DMS53 (cell line): ENCODE measurements around the gene VWA1.
A peak's percentile ranks its signal among the peaks of the same experiment; 100 is the strongest.

Experiments used
- DNase-seq: peaks from one replicate; lab custom pipeline; 2025; lab: John Stamatoyannopoulos, UW

Gene VWA1, protein sequence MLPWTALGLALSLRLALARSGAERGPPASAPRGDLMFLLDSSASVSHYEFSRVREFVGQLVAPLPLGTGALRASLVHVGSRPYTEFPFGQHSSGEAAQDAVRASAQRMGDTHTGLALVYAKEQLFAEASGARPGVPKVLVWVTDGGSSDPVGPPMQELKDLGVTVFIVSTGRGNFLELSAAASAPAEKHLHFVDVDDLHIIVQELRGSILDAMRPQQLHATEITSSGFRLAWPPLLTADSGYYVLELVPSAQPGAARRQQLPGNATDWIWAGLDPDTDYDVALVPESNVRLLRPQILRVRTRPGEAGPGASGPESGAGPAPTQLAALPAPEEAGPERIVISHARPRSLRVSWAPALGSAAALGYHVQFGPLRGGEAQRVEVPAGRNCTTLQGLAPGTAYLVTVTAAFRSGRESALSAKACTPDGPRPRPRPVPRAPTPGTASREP

DNA sequence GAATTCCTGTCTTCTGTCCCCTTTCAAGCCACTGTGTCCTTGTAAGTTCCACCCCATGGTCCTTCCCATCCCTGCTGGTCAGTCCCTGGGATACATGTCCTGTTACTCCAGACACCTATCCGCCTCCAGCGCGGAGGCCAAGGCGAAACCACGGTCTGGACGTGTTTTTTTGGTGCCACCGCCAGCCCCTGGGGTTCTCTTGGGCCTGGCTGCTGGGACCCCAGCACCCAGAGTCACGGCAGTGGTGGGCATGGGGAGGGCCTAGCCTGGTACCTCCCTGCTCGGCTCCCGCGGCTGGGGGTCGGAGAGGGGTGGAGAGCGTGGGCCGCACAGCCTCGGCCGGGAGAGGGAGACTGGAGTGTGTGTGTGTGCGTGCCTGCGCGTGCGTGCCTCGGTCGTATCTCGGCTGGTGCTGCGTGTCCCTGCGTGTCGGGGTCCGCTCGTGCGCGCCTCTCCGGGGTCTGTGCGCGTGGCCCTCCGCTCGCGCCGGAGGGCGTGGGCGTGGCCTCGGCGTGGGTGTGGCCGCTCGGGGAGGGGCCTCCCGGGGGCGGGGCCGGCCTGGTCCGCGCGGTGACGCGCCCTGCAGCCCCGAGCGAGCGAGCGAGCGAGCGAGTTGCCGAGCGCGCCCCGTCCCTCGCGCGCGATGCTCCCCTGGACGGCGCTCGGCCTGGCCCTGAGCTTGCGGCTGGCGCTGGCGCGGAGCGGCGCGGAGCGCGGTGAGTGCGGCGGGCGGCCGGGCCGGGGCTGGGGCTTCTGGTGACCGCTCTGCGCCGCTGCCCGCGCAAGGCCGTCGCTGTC lies at the start of gene VWA1:
VWA1 (plus strand) TSS at position 585 of the 798 bp plus-strand sequence; CDS start at position 644, 59 bp downstream.
- DNase-seq: peak; percentile 89

DNA sequence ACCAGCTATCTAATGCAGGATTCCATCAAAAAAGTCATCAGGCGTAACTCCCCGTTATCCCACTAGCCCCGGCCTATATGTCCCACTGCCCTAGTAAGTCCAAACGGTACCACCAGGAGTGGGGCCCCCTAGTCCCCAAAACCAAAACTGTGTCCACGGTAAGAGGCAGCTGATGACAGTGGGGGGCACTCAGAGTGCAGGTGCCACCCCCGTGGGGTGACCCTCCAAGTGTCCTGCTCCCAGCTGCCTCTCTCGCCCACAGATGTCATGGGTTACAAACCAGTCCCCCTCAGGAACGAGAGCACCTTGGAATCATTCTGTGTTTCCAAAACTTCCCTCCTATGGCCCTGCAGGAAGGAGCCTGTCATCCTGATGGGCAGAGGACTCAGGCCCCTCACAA lies 49.6 kb upstream of the VWA1 start:
- DNase-seq: no peak

DNA sequence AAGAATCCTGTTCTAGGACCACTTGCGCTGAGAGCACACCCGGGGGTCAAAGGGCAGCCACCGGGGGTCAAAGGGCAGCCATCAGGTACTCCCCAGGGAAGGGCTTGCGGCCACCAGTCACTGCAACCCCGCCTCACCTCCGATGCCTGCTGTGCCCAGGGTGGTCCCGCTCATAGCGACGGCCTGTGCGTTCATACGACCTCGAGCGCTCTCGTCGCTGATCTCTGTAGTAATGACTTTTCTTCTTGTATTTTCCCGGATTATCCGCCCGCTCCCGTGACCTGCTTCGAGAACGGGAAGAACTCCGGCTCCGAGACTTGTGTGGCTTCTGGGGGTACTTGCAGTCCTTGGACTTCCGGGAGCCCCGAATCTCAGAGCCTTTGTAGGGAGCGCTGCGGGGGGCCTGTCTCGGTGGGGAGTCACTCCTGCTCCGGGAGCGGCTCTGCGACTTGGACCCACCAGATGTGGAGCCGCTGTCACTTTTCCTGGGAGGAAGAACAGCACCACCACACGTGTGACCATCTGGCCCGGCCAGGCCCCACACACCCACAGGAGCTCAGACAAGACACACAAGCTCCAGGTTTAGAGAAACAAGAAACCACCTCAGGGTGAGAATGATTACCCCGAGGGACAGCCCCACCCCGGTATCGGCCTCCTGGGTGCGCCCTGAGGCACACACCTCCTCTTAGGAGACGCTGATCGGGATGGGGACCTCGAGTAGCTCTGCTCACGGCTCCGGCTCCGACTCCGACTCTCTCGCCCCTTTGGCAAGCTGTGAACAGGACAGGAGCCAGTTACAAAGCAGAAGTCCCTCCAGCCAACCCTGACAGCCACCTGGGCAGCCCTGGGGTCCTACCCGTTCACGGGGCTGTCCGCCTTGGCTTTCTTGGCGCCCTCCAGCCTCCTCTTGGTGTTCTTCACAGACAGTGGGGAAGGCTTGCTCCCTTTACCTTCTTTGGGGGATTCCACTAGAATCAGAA lies 48.1 kb upstream of the VWA1 start:
- DNase-seq: no peak

DNA sequence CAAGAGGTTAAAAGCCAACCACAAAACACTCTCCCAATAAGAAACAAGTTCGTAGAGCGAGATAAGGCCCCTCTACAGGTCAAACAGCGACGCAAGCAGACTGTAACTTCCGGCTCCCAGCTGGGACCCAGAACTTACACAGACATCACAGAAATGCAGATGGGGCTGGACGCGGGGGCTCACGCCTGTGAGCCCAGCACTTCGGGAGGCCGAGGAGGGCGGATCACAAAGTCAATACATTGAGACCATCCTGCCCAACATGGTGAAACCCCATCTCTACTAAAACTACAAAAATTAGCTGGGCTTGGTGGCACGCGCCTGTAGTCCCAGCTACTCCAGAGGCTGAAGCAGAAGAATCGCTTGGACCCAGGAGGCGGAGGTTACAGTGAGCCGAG lies 47.4 kb upstream of the VWA1 start:
- no peak for DNase-seq

DNA sequence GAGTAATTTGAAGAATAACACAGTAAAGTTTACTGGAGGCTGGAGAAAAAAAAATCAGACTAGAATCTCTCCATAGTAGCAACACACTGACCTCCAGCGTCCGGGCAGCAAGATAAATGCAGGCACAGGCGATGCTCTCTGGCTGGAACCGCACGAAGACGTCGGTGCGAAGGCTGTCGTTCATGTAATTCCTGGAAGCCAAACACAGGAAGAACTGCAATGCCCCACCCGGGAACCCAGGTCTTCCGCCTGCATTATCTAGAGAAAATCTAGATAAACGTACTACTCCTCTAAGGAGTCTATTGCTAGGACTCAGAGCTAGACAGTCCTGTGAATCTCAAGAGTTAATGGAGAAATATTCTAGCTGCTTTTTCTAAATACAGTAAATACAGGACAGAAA lies 44.8 kb upstream of the VWA1 start:
- no peak for DNase-seq

DNA sequence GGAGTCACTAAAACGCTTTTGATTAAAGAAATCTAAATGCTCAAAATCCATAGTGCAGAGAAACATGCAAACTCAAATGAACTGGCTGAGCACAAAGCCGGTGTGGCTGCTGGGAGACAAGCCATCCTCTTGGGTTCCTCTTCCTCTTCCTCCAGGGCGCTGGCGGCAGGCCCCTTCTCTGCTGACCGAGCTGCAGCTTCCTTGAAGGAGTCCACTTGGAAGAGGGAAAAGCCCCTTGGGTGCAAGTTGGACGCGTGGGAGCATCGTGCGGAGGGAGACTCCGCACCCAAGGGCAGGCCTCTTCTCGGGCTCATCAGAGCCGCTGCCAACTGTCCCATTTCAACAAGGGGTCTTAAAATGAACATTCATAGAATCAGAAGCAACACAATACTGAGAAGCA lies 44.3 kb upstream of the VWA1 start:
- no peak for DNase-seq

DNA sequence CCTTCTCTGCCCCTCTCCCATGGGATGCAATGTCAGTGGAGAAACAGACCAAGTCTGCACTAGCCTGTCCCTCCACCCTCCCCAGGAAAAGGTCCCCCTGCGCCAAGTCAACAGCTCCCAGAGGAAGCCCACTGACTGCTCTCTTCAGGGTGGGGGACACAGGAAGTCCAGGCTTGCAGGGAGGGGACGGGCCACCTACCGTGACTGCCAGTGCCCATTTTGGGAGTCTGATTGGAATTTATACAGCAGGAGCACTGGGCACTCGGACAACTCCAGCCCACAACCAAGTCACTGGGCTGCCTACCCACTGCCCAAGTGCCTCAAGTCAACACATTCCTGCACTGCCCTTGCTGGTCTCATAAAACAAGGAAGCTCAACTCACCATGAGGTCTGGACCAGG lies 42.5 kb upstream of the VWA1 start:
- DNase-seq: no peak

DNA sequence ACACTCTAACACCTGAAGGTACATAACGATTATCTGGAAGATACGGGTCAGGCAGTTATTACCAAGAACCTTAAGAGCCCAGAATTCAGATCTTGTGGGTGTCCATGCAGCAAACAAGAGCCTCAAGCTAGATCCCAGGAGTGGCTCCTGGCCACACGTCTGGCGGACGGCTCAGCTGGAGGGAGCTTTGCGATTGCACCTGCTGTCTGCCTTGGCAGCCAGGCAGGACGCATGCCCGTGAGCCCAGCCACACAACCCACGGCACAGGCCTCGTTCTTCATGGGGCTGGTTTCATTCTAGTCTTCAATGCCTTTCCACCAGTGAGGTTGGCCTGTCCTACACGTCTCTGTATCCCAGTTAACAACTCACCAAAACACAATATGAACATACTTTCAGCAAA lies 42.1 kb upstream of the VWA1 start:
- DNase-seq: no peak

DNA sequence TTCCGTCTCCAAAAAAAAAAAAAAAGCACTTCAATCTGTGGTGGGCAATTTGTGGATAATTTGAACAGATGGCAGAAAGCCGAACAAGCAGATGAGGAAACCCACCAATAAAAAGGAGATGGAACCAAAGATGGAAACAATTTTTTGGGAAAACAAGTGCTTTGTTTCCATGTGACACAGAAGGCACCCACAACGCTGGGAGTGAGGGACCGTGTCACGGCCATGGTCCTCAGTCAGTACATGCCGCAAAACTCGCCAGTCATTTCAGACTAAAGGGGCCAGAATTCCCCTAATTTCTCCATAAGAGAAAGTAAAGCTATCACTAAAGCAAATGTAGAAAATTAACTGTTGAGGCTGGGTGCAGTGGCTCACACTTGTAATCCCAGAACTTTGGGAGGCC lies 41.4 kb upstream of the VWA1 start:
- DNase-seq: no peak

DNA sequence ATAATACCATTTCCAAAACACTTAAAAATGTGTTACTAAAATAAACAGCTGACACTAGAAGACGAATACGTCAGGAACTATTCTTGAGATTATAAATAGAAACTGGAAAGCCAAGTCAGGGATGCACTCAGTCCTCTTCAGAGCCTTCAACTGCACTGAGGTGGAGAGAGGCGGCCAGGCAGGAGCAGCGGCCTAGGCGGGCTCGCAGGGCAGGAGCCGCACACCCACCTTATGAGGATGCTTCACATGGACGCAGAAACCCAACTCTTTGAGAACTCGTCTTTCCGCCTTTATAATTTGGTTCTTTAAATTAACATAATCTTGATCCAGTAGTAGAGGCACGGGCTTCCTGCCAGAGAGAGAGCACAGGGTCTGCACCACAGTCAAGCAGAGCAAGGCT lies 40.3 kb upstream of the VWA1 start:
- DNase-seq: no peak

DNA sequence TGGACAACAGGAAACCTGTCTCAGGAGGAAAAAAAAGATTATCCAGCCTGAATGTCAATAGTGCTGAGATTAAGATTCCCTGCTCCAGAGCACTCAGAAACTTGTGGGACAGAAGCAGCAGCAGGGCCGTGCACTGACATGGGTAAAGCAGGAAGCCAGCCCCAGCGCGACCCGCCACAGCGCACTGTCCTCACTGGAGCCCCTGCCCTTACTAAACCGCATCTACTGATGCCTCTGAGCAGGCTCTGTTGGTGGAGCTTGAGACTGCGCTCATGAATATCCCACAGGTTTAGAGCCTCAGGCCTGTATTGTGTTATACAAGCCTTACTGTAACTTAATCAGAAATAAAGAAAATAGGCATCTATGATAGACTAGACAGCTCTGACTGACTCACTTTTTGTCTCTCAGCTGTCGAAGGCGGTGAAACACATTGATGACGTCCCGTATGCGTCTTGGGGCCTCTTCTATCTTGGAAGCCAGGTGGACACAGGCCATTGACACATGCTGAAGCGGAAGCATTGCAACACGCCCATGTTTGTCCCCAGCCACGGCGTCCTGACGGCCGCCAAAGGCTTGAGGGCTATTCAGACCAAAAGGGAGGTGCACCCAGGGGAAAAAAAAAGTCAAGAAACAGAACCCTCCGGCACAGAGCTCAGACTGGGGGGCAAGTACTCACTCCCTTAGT lies 37.5 kb upstream of the VWA1 start:
- peak; percentile 49 for DNase-seq

DNA sequence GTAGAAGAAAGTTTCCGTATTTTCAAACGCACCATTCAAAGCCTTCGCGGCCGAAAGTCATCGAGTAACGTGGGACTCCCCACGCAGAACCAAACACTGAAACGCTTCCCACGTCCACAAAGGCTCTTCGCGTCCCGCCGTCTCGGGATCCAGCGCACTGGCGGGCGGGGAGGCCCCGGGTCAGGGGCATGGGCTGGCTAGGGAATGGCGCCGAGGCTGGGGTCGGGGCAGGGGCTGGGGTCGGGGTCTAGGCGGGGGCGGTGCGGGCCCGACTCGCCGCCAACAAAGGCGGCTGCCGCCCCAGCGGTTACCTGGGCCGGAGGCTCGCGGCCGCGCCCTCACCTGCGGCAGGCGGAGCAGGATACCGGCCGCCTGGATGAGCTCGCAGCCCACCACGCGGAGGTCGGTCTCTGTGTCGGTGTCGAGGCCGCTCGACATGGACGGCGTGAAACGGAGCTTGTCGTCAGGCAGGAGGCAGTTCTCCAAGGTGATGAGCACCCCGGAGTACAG lies 36.8 kb upstream of the VWA1 start:
- DNase-seq: peak; percentile 69

DNA sequence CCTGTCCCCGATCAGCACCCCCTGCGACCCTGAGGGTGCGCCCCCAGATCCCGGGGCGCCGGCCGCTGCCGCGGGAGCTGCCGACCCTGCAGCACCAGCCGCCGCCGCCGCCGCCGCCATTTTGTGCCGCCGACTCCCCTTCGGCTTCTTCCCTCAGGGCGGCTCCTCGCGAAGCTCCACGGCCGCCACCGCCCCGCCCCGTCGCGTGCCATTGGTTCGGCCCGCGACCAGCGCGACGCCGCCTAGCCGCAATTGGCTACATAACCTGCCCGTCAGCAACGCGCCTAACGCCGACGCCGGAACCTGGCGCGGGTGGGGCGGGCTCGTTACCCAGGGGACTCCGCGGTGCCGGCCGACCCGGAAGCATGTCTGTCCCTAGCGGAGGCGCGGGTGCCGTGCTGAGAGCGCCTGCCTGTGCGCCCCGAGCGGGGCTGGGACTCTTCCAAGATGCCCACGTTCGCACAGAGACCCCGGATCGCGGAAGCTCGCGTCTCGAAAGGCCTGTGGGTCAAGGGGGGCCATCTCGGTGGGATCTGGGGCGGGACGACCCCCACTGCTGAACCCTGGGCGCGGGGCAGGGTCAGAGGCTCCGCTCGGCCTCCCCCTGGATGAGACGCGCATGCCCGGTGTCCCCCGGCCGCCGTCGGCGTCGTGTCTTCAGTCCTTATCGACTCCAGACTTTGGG lies 36.2 kb upstream of the VWA1 start, which contains the start of gene CCNL2:
CCNL2 (minus strand) TSS at position 149 of the 685 bp plus-strand sequence; CDS start at position 120, 29 bp downstream.
- DNase-seq: peak; percentile 99

DNA sequence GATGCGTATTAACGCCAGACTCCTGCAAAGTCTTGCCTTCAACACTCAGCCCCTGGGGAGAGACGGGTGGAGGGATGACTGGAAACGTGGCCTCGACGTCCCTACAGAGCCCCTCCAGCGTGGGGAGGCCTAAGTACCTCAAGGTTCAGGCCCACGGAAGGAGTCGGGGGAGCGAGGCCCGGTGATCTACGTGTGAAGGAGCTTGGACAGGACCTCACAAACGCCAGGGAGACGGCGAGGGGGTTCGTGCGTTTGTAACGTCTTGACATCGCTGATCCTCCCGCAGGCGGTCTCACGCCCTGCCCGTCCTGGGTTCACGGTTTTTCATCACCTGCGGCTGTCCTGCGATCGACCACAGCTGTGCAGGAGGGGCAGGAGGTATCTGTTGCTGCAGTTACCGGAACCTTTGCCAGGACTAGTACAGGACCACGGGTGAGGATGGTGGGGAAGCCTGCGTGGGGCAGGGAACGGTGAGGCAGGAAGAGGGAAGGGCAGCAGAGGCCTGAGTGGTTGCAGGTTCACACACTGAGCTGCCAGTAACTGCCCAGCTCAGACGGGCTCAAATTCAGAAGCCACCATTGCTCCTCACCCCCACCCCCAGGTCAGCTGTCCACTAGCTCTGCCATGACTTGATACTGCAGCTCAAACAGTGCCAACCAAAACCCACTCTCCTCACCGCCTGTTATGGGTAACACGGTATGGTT lies 35.5 kb upstream of the VWA1 start:
- DNase-seq: peak; percentile 68

DNA sequence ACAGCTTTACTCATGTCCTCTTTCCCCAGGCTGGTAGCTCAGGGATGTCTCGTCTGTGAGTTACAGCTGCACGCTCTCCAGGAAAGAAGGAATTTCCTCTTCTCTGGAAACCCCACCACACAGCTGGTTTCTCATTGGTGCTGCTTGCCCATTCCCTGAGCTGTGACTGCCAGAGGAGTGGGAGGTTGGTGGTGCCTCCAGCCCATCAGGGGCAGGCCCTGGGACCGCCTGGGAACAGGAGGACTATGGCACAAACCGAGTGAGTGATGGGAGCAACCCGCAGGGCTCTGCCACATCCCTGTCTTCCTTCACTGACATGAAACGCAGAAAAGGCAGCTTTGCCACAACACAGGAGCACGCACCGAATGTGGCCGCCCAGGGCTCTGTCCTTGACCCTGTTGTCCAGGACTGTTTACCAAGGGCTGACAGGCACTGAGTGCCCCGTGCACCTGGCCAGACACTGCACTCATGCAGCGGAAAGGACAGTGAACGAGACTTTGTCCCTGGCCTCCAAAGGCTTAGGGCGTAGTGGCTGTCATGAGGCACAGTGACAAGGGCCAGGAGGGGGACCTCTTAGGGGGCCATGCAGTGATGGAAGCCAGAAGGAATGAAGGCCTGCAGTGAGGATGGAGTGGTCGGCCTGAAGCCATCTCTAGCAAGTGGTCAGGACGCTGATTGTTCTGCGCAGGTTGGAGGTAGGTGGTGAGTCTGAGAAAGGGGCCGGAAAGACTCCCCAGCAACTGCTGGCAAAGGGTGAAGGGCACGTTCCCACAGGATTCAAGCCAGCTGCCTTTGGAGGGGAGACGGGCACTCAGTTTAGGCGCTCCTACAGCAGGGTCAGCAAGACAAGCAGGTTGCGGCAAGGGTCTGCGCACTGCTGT lies 34.7 kb upstream of the VWA1 start:
- no peak for DNase-seq

DNA sequence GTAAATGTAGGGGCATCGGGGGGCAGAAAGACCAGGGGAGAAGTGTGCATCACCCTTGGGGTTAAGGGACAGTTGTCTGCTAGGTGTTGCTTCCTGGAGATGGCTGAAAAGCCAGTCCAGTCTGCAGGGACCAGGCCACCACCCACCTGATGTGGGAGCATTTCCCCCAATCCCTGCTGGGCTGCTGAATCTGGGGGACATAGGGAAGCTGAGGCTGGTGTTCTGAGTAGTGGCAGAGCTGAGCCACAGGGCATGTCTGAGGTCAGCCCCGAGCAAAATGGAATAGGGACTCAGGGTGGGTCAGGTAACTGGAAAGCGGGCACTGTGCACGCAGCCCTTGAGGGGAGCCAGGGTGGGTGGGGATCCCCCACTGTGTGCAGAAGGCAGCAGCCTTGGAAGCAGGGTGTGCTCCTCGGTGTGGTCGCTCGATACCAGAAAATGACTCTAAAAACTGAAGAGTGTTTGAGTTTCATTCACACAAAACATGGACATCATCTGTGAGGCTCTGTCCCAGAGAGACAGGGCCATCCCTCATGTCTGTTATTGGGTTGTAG lies 34.0 kb upstream of the VWA1 start:
- no peak for DNase-seq

DNA sequence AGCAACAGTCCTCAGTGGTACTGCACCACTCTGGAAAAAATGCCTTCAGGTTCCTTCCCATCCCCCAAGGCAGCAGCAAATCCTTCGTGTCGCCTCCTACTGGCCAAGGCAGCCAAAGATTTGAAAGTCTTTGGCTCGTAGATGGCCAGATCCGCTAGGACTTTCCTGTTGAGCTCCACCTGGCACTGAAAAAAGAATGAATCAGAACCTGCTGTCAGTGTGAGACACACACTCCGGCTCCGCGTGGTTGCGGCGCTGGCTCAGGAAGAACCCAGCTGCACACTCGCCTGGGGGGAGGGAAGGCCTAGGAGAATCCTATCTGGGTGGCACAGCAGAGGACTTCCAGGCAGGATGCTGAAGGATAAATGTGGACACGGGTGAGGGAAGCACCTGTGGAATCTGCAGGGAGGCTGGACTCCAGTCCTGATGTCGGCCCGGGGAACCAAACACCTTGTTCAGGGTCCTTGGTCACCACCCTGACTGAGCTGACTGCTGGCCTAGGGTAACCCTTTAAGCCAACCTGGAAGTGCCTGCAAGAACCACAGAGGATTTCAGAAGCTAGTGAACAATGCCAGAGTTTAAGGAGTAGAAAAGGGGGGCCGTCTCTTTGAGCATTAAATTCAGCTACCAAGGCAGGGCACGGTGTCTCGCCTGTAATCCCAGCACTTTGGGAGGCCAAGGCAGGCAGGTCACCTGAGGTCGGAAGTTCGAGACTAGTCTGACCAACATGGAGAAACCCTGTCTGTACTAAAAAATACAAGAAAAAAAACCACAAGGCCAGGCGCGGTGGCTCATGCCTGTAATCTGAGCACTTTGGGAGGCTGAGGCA lies 33.2 kb upstream of the VWA1 start:
- DNase-seq: peak; percentile 83
